Left forelimb (tissue), 1 donor: Measurements from ENCODE around the gene PDE1C.
"Not testable (repeated sequence)": the region's sequence is repeated elsewhere in the genome, so short reads cannot be mapped to it uniquely, and the experiment has no call there.

ENCODE experiments used
- DNase-seq: peaks from one replicate; pipeline ENCODE4 v3.0.0-alpha.2; 2018; ENCODE audit warnings: low spot score

The PDE1C gene

GRCh38 chr7:32043688-32044087 lies 26.5 kb downstream of the PDE1C start:
- no peak for DNase-seq

GRCh38 chr7:32042900-32043299 lies 27.3 kb downstream of the PDE1C start:
- DNase-seq: no peak

GRCh38 chr7:32039000-32039756 lies 31.0 kb downstream of the PDE1C start:
- no peak for DNase-seq

- DNase-seq: no peak
These were observed 32.5 kb downstream of the PDE1C start for GRCh38 chr7:32037650-32038198.

GRCh38 chr7:32036557-32036956 lies 33.6 kb downstream of the PDE1C start:
- DNase-seq: no peak

GRCh38 chr7:32034052-32034451 lies 36.2 kb downstream of the PDE1C start:
- DNase-seq: no peak

- DNase-seq: no peak
These were observed 37.2 kb downstream of the PDE1C start for GRCh38 chr7:32033006-32033405.

- no peak for DNase-seq
These were observed 38.0 kb downstream of the PDE1C start for GRCh38 chr7:32032211-32032610.

GRCh38 chr7:32030904-32031692 lies 39.1 kb downstream of the PDE1C start:
- DNase-seq: no peak

- no peak for DNase-seq
These were observed 44.2 kb downstream of the PDE1C start for GRCh38 chr7:32026083-32026425.

- DNase-seq: no peak
These were observed 44.7 kb downstream of the PDE1C start for GRCh38 chr7:32025381-32026082.

- no peak for DNase-seq
These were observed 46.8 kb downstream of the PDE1C start for GRCh38 chr7:32023376-32023775.

GRCh38 chr7:32022966-32023365 lies 47.2 kb downstream of the PDE1C start:
- DNase-seq: no peak

- no peak for DNase-seq
These were observed 49.6 kb downstream of the PDE1C start for GRCh38 chr7:32020551-32021159.

GRCh38 chr7:32018845-32019578 lies 51.2 kb downstream of the PDE1C start:
- no peak for DNase-seq

- DNase-seq: no peak
These were observed 55.1 kb downstream of the PDE1C start for GRCh38 chr7:32015133-32015532.

- not testable (repeated sequence) for DNase-seq
These were observed 56.7 kb downstream of the PDE1C start for GRCh38 chr7:32013471-32013870.

GRCh38 chr7:32005577-32005976 lies 64.6 kb downstream of the PDE1C start:
- DNase-seq: no peak

GRCh38 chr7:32001948-32002347 lies 68.3 kb downstream of the PDE1C start:
- DNase-seq: no peak

- no peak for DNase-seq
These were observed 72.8 kb downstream of the PDE1C start for GRCh38 chr7:31997423-31997822.

GRCh38 chr7:31995134-31995533 lies 75.1 kb downstream of the PDE1C start:
- no peak for DNase-seq
